H1 (cell line): ENCODE measurements around the gene ZXDC. TPM values are rescaled to one million over a fixed set of nuclear protein-coding genes. Genes with fewer than 3 reads are reported as not detected.

Experiments used
- CTCF ChIA-PET: fragments of 300-600 bp; sonication (Branson Sonifier 250); formaldehyde crosslinking; loops from one replicate; lab custom pipeline; 2021; ENCODE audit not compliant: partially characterized antibody; lab: Charles Lee
- POLR2A ChIA-PET: fragments of 300-600 bp; sonication (Branson Sonifier 250); formaldehyde crosslinking; loops from one replicate; lab custom pipeline; 2021; ENCODE audit warnings: inconsistent platforms; ENCODE audit not compliant: partially characterized antibody; lab: Charles Lee
- DNase-seq, 2 experiments: peaks; one replicate each; pipeline versions ENCODE4 v3.0.0 to v3.0.0-alpha.2; 2010 to 2022; ENCODE audit warnings: low spot score in 2 of 2, low read depth in 1 of 2, mixed read lengths in 1 of 2
- FAIRE-seq: peaks from 2 replicates; lab custom pipeline; 2011; peaks lifted over from hg19 to GRCh38; lab: Jason Lieb, UNC
- H2AFZ ChIP-seq: 2 replicates; pipeline ENCODE4 v1.8.1; 2012; ENCODE audit warnings: low read length, inconsistent platforms
- H2AK5ac ChIP-seq: 2 replicates; pipeline ENCODE4 v1.6.1; 2013; ENCODE audit warnings: low read depth, low read length
- H2BK120ac ChIP-seq: replicated peaks from 2 replicates; pipeline ENCODE3; 2013; ENCODE audit warnings: low read depth, low read length, inconsistent platforms
- H2BK12ac ChIP-seq: 2 replicates; pipeline ENCODE4 v1.6.1; 2013; ENCODE audit warnings: low read depth, low read length
- H2BK15ac ChIP-seq: 2 replicates; pipeline ENCODE4 v1.6.1; 2013; ENCODE audit warnings: low read length
- H2BK20ac ChIP-seq: 2 replicates; pipeline ENCODE4 v1.6.1; 2013; ENCODE audit warnings: low read length
- H2BK5ac ChIP-seq: 2 replicates; pipeline ENCODE4 v1.6.1; 2013; ENCODE audit warnings: low read depth, low read length
- H3K14ac ChIP-seq: 2 replicates; pipeline ENCODE4 v1.6.1; 2013; ENCODE audit warnings: inconsistent platforms; ENCODE audit not compliant: insufficient read length
- H3K18ac ChIP-seq: 2 replicates; pipeline ENCODE4 v1.6.1; 2013; ENCODE audit warnings: low read length; ENCODE audit errors: extremely low read depth
- H3K23ac ChIP-seq: 2 replicates; pipeline ENCODE4 v1.6.1; 2013; ENCODE audit warnings: inconsistent platforms; ENCODE audit not compliant: insufficient read length
- H3K23me2 ChIP-seq: 2 replicates; pipeline ENCODE4 v1.6.1; 2013; ENCODE audit warnings: low read depth, low read length
- H3K27ac ChIP-seq: 2 replicates; pipeline ENCODE4 v1.6.1; 2011; ENCODE audit warnings: low read depth, low read length, inconsistent platforms
- H3K27me3 ChIP-seq, 4 experiments: replicated peaks in 1 of 4; 1 replicate in 1 of 4; 2 replicates in 3 of 4; pipeline versions ENCODE4 v1.6.1 to v1.8.1; 2011 to 2013; ENCODE audit warnings: low read length in 3 of 4, mild to moderate bottlenecking in 3 of 4, inconsistent platforms in 2 of 4, mixed read lengths in 2 of 4, moderate library complexity in 1 of 4; ENCODE audit not compliant: control insufficient read depth in 3 of 4, insufficient read depth in 3 of 4; ENCODE audit errors: extremely low read depth in 1 of 4
- H3K36me3 ChIP-seq, 4 experiments: 2 replicates each; pipeline versions ENCODE4 v1.6.1 to v1.8.1; 2011 to 2013; ENCODE audit warnings: mild to moderate bottlenecking in 4 of 4, low read length in 3 of 4, moderate library complexity in 2 of 4, control low read depth in 1 of 4, inconsistent platforms in 1 of 4; ENCODE audit not compliant: insufficient read depth in 4 of 4, control insufficient read depth in 2 of 4
- H3K4ac ChIP-seq: replicated peaks from 2 replicates; pipeline ENCODE3; 2013; ENCODE audit warnings: low read length, low read depth, mixed read lengths, inconsistent platforms; ENCODE audit not compliant: insufficient read length
- H3K4me1 ChIP-seq, 4 experiments: replicated peaks in 1 of 4; 1 replicate in 1 of 4; 2 replicates in 3 of 4; pipeline versions ENCODE4 v1.6.1 to v1.8.1; 2011 to 2013; ENCODE audit warnings: low read length in 3 of 4, inconsistent platforms in 2 of 4, mixed read lengths in 1 of 4; ENCODE audit not compliant: insufficient read depth in 4 of 4, control insufficient read depth in 3 of 4
- H3K4me2 ChIP-seq, 2 experiments: 2 replicates each; pipeline versions ENCODE4 v1.6.1 to v1.8.1; 2011 to 2013; ENCODE audit warnings: low read depth in 2 of 2, low read length in 2 of 2, control low read depth in 1 of 2, inconsistent platforms in 1 of 2, mild to moderate bottlenecking in 1 of 2; ENCODE audit not compliant: insufficient read depth in 1 of 2
- H3K4me3 ChIP-seq, 4 experiments: fragments of 200-600, 300-600 bp in 1 of 4; sonication (generic), shearing (Covaris generic), sonication (Bioruptor Twin) in 1 of 4; 2 replicates each; pipeline versions ENCODE4 v1.5.1 to v1.8.1; 2011 to 2016; ENCODE audit warnings: low read length in 4 of 4, low read depth in 3 of 4, control low read depth in 2 of 4, inconsistent platforms in 2 of 4, mild to moderate bottlenecking in 2 of 4, mixed read lengths in 1 of 4, moderate library complexity in 1 of 4; ENCODE audit not compliant: insufficient read depth in 2 of 4; ENCODE audit errors: extremely low read depth in 1 of 4
- H3K56ac ChIP-seq: replicated peaks from 2 replicates; pipeline ENCODE3; 2013; ENCODE audit warnings: low read depth, mild to moderate bottlenecking, mixed read lengths, low read length, inconsistent platforms; ENCODE audit not compliant: insufficient read length
- H3K79me1 ChIP-seq: 2 replicates; pipeline ENCODE4 v1.6.1; 2013; ENCODE audit warnings: low read depth, low read length, control low read depth
- H3K79me2 ChIP-seq, 2 experiments: 2 replicates each; pipeline versions ENCODE4 v1.6.1 to v1.8.1; 2012 to 2013; ENCODE audit warnings: low read length in 2 of 2, mild to moderate bottlenecking in 2 of 2, inconsistent platforms in 1 of 2; ENCODE audit not compliant: insufficient read depth in 2 of 2, control insufficient read depth in 1 of 2
- H3K9ac ChIP-seq, 4 experiments: replicated peaks in 1 of 4; 1 replicate in 1 of 4; 2 replicates in 3 of 4; pipeline versions ENCODE4 v1.6.1 to v1.8.1; 2011 to 2013; ENCODE audit warnings: low read depth in 3 of 4, low read length in 3 of 4, control low read depth in 2 of 4, mild to moderate bottlenecking in 2 of 4, moderate library complexity in 2 of 4, inconsistent platforms in 1 of 4; ENCODE audit errors: extremely low read depth in 1 of 4
- H3K9me3 ChIP-seq, 2 experiments: 2 replicates each; pipeline versions ENCODE4 v1.6.1 to v1.8.1; 2012 to 2013; ENCODE audit warnings: mild to moderate bottlenecking in 2 of 2, moderate library complexity in 2 of 2, control low read depth in 1 of 2, inconsistent platforms in 1 of 2, low read depth in 1 of 2, low read length in 1 of 2, mixed read lengths in 1 of 2; ENCODE audit not compliant: insufficient read depth in 2 of 2
- H4K20me1 ChIP-seq, 2 experiments: replicated peaks in 1 of 2; 2 replicates each; pipeline versions ENCODE3 to v1.8.1; 2011 to 2013; ENCODE audit warnings: inconsistent platforms in 2 of 2, low read length in 2 of 2, mild to moderate bottlenecking in 1 of 2; ENCODE audit not compliant: insufficient read depth in 2 of 2, control insufficient read depth in 1 of 2
- H4K5ac ChIP-seq: 2 replicates; pipeline ENCODE4 v1.6.1; 2013; ENCODE audit warnings: low read length, low read depth, mixed read lengths, inconsistent platforms; ENCODE audit not compliant: insufficient read length
- H4K8ac ChIP-seq: 2 replicates; pipeline ENCODE4 v1.8.0; 2013; ENCODE audit warnings: mild to moderate bottlenecking, moderate library complexity, low read length, inconsistent platforms; ENCODE audit not compliant: insufficient read depth; ENCODE audit errors: extremely low read depth
- H4K91ac ChIP-seq: replicated peaks from 2 replicates; pipeline ENCODE3; 2013; ENCODE audit warnings: low read length, mixed read lengths, inconsistent platforms; ENCODE audit not compliant: insufficient read length
- BCL11A ChIP-seq, 2 experiments: IDR thresholded peaks; one replicate each; pipeline ENCODE4 v1.6.1; 2011; ENCODE audit warnings: low read depth in 2 of 2, low read length in 2 of 2, mild to moderate bottlenecking in 2 of 2
- FOSL1 ChIP-seq: IDR thresholded peaks from 2 replicates; pipeline ENCODE4 v1.6.1; 2011; ENCODE audit warnings: mild to moderate bottlenecking, low read depth, low read length, moderate library complexity; ENCODE audit not compliant: insufficient read depth
- KDM4A ChIP-seq: IDR thresholded peaks from one replicate; pipeline ENCODE4 v1.7.1; 2012; ENCODE audit warnings: low read depth, mild to moderate bottlenecking, moderate library complexity, low read length, inconsistent platforms; ENCODE audit not compliant: severe bottlenecking
- KDM5A ChIP-seq: fragments of 200-600 bp; IDR thresholded peaks from 2 replicates; pipeline ENCODE4 v1.7.1; 2012; ENCODE audit warnings: mild to moderate bottlenecking, low read length, inconsistent platforms, mixed read lengths
- POLR2AphosphoS5 ChIP-seq: IDR thresholded peaks from 2 replicates; pipeline ENCODE4 v1.6.1; 2011; ENCODE audit warnings: low read depth, low read length
- SIN3A ChIP-seq, 2 experiments: IDR thresholded peaks in 1 of 2; conservative IDR thresholded peaks in 1 of 2; 2 replicates each; pipeline ENCODE4 v1.6.1; 2011 to 2012; ENCODE audit warnings: low read length in 2 of 2, improper control_type of control experiment in 1 of 2, low read depth in 1 of 2, mild to moderate bottlenecking in 1 of 2
- SP2 ChIP-seq: IDR thresholded peaks from 2 replicates; pipeline ENCODE4 v1.6.1; 2012; ENCODE audit warnings: mild to moderate bottlenecking, low read length, inconsistent platforms
- SRF ChIP-seq: IDR thresholded peaks from 2 replicates; pipeline ENCODE4 v1.6.1; 2011; ENCODE audit warnings: mild to moderate bottlenecking, low read depth, low read length, moderate library complexity
- TAF7 ChIP-seq: optimal IDR thresholded peaks from 2 replicates; pipeline ENCODE3; 2011; ENCODE audit warnings: low read depth, mild to moderate bottlenecking, inconsistent platforms, low read length, moderate library complexity, borderline replicate concordance
- TBP ChIP-seq: IDR thresholded peaks from 2 replicates; pipeline ENCODE4 v1.6.1; 2011; ENCODE audit warnings: low read depth, low read length, improper control_type of control experiment
- WGBS, 2 experiments: shearing (Covaris generic) in 1 of 2; methylation state at CpG; one replicate each; pipeline versions ENCODE4 v1.1.6 to v1.1.7; 2013 to 2015; ENCODE audit warnings: low lambda C conversion rate in 2 of 2, mixed read lengths in 2 of 2, inconsistent platforms in 1 of 2, low coverage in 1 of 2, missing lambda C conversion rate in 1 of 2; ENCODE audit not compliant: insufficient replicate concordance in 2 of 2, insufficient coverage in 1 of 2, insufficient read length in 1 of 2; ENCODE audit errors: extremely low coverage in 1 of 2, missing lambda C conversion rate in 1 of 2; 5-methylcytosine and 5-hydroxymethylcytosine counted together
- polyA plus RNA-seq, 7 experiments: library from polyadenylated mRNA; depleted of rRNA in 3 of 7; stranded (reverse) in 5 of 7; unstranded in 2 of 7; fragments of >200 nt in 5 of 7; fragments of 200-250 nt in 2 of 7; gene quantifications; 1 replicate in 5 of 7; 2 replicates in 1 of 7; 4 replicates in 1 of 7; pipeline versions ENCODE4 v1.2.1 to v1.2.3, GENCODE V29; 2011 to 2013; ENCODE audit warnings: missing spikeins in 2 of 7, mixed read lengths in 2 of 7
- total RNA-seq: library from RNA; stranded (reverse); fragmentation: NEBNext Ultra II Directional; extraction: Animal tissue kit (Norgen Biotek cat#: 25700); gene quantifications from 2 replicates; pipeline ENCODE4 v1.2.1, GENCODE V29; 2021
- TF ChIP-seq, protein P1 (sequence below): IDR thresholded peaks from 2 replicates; pipeline ENCODE4 v1.6.1; 2012; ENCODE audit warnings: inconsistent platforms

The ZXDC gene
- total and polyA plus RNA-seq, 2 of the 8 experiments (the other 6 are each of a cell fraction or from before 2014, with no cell fraction given): 12.7 to 24.3 TPM

DNA sequence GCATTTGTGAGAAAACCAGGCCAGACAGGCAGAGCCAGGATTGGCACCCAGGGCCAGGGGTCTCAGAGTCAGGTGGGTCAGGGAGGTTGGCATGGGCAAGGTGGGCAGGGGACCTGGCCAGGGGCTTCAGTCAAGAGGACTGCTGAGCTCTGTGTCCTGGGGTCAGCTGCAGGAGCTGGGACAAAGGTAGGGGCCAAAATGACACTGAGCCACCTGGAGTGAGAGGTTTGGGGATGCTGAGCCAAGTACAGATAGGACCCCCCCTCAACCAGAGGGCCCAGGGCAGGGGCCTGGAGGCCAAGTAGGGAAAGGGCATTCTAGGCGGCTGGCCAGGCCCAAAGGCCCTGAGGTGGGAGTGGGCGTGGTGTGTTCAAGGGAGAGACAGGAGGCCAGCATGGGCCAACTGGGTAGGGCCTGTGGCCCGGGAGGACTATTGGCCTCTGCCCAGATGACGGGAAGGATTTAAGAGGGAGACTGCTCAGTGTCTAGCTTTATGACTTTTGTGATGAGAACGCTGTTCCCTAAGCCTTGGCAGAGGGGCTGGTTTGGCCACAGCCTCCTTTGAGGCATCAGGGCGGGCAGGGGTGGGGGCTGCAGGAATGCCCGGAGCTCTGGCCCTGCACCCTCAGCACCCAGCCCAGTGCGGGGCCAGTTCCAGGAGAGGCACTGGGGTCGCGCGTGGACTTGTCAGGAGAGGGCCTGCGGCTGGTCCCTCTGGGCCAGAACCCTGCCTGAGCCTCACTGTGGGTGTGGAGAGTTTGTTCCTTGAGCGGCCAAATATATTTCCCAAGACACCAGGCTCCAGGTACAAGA, 77.9 kb downstream of the ZXDC start:
- 98% methylated on average over 13 of the region's 13 CpGs; no CpG with 5 or more reads in 1 of the 2 experiments for WGBS, 2 experiments
- Histone ChIP-seq H4K5ac (no peak overlapping the region), H2BK120ac (no peak overlapping the region), H3K27me3 (peaks cover 9 to 31% (median 29%) of the 10 kb centered on the region in 4 experiments), H2BK5ac (no peak overlapping the region), H3K4me3 (no peak overlapping the region), H2BK15ac (no peak overlapping the region), H3K4ac (no peak overlapping the region), H3K9me3 (no peaks in the 10 kb centered on the region), H3K18ac (no peak overlapping the region), H2AK5ac (no peak overlapping the region), H2AFZ (no peak overlapping the region), H4K8ac (no peak overlapping the region), H3K36me3 (no peaks in the 10 kb centered on the region), H4K91ac (no peak overlapping the region), H3K56ac (no peak overlapping the region), H3K4me2 (no peak overlapping the region), H3K23ac (no peak overlapping the region), H3K9ac (no peak overlapping the region), H3K4me1 (peaks cover 0 to 19% (median 1%) of the 10 kb centered on the region in 4 experiments; a peak in 3 of 7 replicates), H2BK12ac (no peak overlapping the region), H4K20me1 (no peaks in the 10 kb centered on the region), H3K14ac (no peak overlapping the region), H2BK20ac (no peak overlapping the region), H3K79me1 (no peaks in the 10 kb centered on the region), H3K79me2 (no peaks in the 10 kb centered on the region), H3K23me2 (peaks cover 3% of the 10 kb centered on the region; the same call in 1 of the 2 replicates), H3K27ac (no peak overlapping the region)
- CTCF ChIA-PET: interaction anchor here (1.2 kb wide), 1 partner anchor 8 kb away, joined by 3 read pairs; no protein-coding TSS in a partner anchor
- no peak for FAIRE-seq
- POLR2A ChIA-PET: no interaction called here
- DNase-seq: no peak
- no peak for TF ChIP-seq FOSL1
- TF ChIP-seq KDM5A: no peak
- TF ChIP-seq SIN3A (conservative IDR thresholded peaks at IDR 0.05 in 1 of 2, IDR thresholded peaks at IDR 0.05 in 1 of 2; ENCODE audit: low read depth in 1 of 2, low read length in 2 of 2): no peak
- TF ChIP-seq SP2: no peak
- TF ChIP-seq, protein P1, sequence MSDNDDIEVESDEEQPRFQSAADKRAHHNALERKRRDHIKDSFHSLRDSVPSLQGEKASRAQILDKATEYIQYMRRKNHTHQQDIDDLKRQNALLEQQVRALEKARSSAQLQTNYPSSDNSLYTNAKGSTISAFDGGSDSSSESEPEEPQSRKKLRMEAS: no peak
- no peak for TF ChIP-seq SRF
- TF ChIP-seq TBP: no peak
- TF ChIP-seq BCL11A (IDR thresholded peaks at IDR 0.05; ENCODE audit: low read depth in 2 of 2, low read length in 2 of 2): no peak
- no peak for TF ChIP-seq TAF7
- no peak for TF ChIP-seq KDM4A
- no peak for TF ChIP-seq POLR2AphosphoS5
